C4-2B (cell line): ENCODE measurements around the gene MASTL.

Experiments
- H3K27ac ChIP-seq: fragments of 450-650 bp; 2 replicates; pipeline ENCODE4 v1.5.1; 2017
- CTCF ChIP-seq: fragments of 450-650 bp; conservative IDR thresholded peaks from 2 replicates; pipeline ENCODE4 v1.5.1; 2017; ENCODE audit warnings: mild to moderate bottlenecking
- ZFX ChIP-seq: fragments of 450-650 bp; IDR thresholded peaks from 2 replicates; pipeline ENCODE4 v1.6.1; 2017

The MASTL gene

GRCh38 chr10:27150261-27150660 lies 4.9 kb upstream of the MASTL start:
- no peak overlapping the region for H3K27ac ChIP-seq
- no peak for TF ChIP-seq ZFX
- TF ChIP-seq CTCF, result no peak

DNA sequence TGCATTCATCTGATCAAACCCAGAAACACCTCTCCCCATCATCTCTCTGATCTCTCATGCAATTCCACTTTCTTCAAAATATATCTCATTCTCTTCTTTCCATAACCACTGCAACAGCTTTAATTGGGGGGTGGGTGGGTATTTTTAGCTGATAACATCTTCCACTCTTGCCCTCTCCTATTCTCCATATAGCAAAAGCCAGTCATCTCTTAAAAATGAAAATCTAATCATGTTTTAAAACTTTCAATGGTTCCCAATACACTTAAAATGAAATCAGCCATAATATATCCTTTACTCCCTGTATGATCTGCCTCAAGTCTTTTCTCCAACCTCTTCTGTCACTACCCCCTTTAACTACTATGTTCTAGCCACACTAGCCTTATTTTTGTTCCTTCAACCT lies 2.5 kb upstream of the MASTL start:
- TF ChIP-seq ZFX (no peak), CTCF (no peak)
- H3K27ac ChIP-seq, result no peak overlapping the region

GRCh38 chr10:27153329-27153728 lies 1.8 kb upstream of the MASTL start:
- TF ChIP-seq ZFX, result no peak
- TF ChIP-seq CTCF, result no peak
- H3K27ac ChIP-seq, result peak overlapping the region; percentile 97

DNA sequence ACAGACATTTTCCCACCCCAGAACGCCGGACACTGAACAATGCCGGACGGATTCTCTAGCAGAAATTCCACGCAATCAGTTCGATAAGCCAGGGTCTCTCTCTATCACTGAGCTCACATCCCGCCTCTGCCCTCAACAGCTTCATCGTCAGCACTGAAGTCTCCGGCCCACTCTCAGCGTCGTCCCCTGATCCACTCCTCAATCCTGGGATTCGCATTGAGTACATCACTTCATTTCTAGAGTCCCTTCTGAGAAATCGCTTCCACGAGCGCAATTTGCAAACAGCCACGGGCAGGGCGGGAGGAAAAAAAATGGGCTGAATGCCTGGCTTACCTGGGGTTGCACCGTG lies 1.3 kb upstream of the MASTL start:
- H3K27ac ChIP-seq, result peak overlapping the region; percentile 97

DNA sequence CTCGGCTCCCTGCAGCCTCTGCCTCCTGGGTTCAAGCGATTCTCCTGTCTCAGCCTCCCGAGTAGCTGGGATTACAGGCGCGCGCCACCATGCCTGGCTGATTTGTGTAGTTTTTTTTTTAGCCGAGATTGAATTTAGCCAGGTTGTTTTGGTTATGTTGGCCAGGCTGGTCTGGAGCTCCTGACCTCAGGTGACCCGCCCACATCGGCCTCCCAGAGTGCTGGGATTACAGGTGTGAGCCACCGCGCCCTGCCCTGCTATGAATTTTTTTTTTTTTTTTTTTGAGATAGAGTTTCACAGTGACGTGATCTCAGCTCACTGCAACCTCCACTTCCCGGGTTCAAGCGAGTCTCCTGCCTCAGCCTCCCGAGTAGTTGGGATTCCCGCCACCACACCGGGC lies 1.4 kb downstream of the MASTL start:
- H3K27ac ChIP-seq, result peak overlapping the region; percentile 97

More for the DNA sequence above, 1.3 kb upstream of the MASTL start:
- no peak for TF ChIP-seq ZFX

GRCh38 chr10:27157150-27157549 lies 2.0 kb downstream of the MASTL start:
- TF ChIP-seq ZFX (no peak), CTCF (no peak)
- no peak overlapping the region; the same call in 1 of the 2 replicates for H3K27ac ChIP-seq

GRCh38 chr10:27158421-27158820 lies 3.3 kb downstream of the MASTL start:
- TF ChIP-seq ZFX (no peak), CTCF (no peak)
- H3K27ac ChIP-seq, result no peak overlapping the region

GRCh38 chr10:27169849-27170248 lies 14.7 kb downstream of the MASTL start:
- H3K27ac ChIP-seq, result no peak overlapping the region
- TF ChIP-seq ZFX (no peak), CTCF (no peak)

- no peak for TF ChIP-seq ZFX
- no peak for TF ChIP-seq CTCF
- H3K27ac ChIP-seq, result no peak overlapping the region
Observed at GRCh38 chr10:27188259-27188658, 33.1 kb downstream of the MASTL start.
